ENCODE measurements around the gene CAMK2B.

Gene CAMK2B

GRCh38 chr7:44212018-44212417, 113.4 kb downstream of the CAMK2B start:
- no peaks in the 10 kb centered on the region; the same call in 1 of the 2 replicates for H4K20me1 ChIP-seq (ENCODE audit: control insufficient read depth, insufficient read depth, low read depth, low read length)
- H3K27ac ChIP-seq (ENCODE audit: low read depth, low read length): no peak overlapping the region
- no peaks in the 10 kb centered on the region for H3K9me2 ChIP-seq (replicated peaks; ENCODE audit: control insufficient read depth, low read length)

GRCh38 chr7:44211126-44211675, 114.2 kb downstream of the CAMK2B start:
- no peaks in the 10 kb centered on the region; the same call in 1 of the 2 replicates for H4K20me1 ChIP-seq (ENCODE audit: control insufficient read depth, insufficient read depth, low read depth, low read length)
- H3K27me3 ChIP-seq (ENCODE audit: control insufficient read depth, low read length): no peaks in the 10 kb centered on the region
- no peak overlapping the region for H3K27ac ChIP-seq (ENCODE audit: low read depth, low read length)
- no peak overlapping the region for H3K4me2 ChIP-seq (ENCODE audit: low read length)
- TF ChIP-seq CTCF (IDR thresholded peaks at IDR 0.05; ENCODE audit: low read depth, low read length, poor library complexity, severe bottlenecking) (no peak), EZH2phosphoT487 (IDR thresholded peaks at IDR 0.05; ENCODE audit: borderline replicate concordance, low read length) (no peak)
- no peaks in the 10 kb centered on the region; the same call in none of the 2 replicates for H3F3A ChIP-seq (ENCODE audit: control insufficient read depth, insufficient read depth)
- no peak overlapping the region for H3K4me3 ChIP-seq (ENCODE audit: low read length)
- H3K9me3 ChIP-seq (ENCODE audit: control insufficient read depth, insufficient read depth, low read length): no peaks in the 10 kb centered on the region
- H3K79me2 ChIP-seq (ENCODE audit: control insufficient read depth, low read length): no peaks in the 10 kb centered on the region
- H3K36me3 ChIP-seq (ENCODE audit: control insufficient read depth, low read length): peaks cover 69% of the 10 kb centered on the region
- H3K4me1 ChIP-seq (ENCODE audit: control insufficient read depth, low read length): peaks cover 15% of the 10 kb centered on the region
- H3K9me2 ChIP-seq (replicated peaks; ENCODE audit: control insufficient read depth, low read length): no peaks in the 10 kb centered on the region

More at GRCh38 chr7:44212018-44212417, 113.4 kb downstream of the CAMK2B start:
- Histone ChIP-seq H3K36me3 (ENCODE audit: control insufficient read depth, low read length) (peaks cover 62% of the 10 kb centered on the region), H3K27me3 (ENCODE audit: control insufficient read depth, low read length) (no peaks in the 10 kb centered on the region), H3K4me3 (ENCODE audit: low read length) (no peak overlapping the region), H3K79me2 (ENCODE audit: control insufficient read depth, low read length) (no peaks in the 10 kb centered on the region), H3K4me2 (ENCODE audit: low read length) (no peak overlapping the region), H3K9me3 (ENCODE audit: control insufficient read depth, insufficient read depth, low read length) (no peaks in the 10 kb centered on the region), H3K4me1 (ENCODE audit: control insufficient read depth, low read length) (peaks cover 15% of the 10 kb centered on the region), H3F3A (ENCODE audit: control insufficient read depth, insufficient read depth) (no peaks in the 10 kb centered on the region; the same call in none of the 2 replicates)
- no peak for TF ChIP-seq CTCF (IDR thresholded peaks at IDR 0.05; ENCODE audit: low read depth, low read length, poor library complexity, severe bottlenecking)
- no peak for TF ChIP-seq EZH2phosphoT487 (IDR thresholded peaks at IDR 0.05; ENCODE audit: borderline replicate concordance, low read length)

- no peaks in the 10 kb centered on the region for H3K9me3 ChIP-seq (ENCODE audit: control insufficient read depth, insufficient read depth, low read length)
- no peaks in the 10 kb centered on the region for H3K79me2 ChIP-seq (ENCODE audit: control insufficient read depth, low read length)
- no peaks in the 10 kb centered on the region for H3K27me3 ChIP-seq (ENCODE audit: control insufficient read depth, low read length)
- no peaks in the 10 kb centered on the region; the same call in 1 of the 2 replicates for H4K20me1 ChIP-seq (ENCODE audit: control insufficient read depth, insufficient read depth, low read depth, low read length)
- no peak overlapping the region for H3K4me3 ChIP-seq (ENCODE audit: low read length)
- TF ChIP-seq CTCF (IDR thresholded peaks at IDR 0.05; ENCODE audit: low read depth, low read length, poor library complexity, severe bottlenecking) (no peak), EZH2phosphoT487 (IDR thresholded peaks at IDR 0.05; ENCODE audit: borderline replicate concordance, low read length) (no peak)
- no peak overlapping the region for H3K27ac ChIP-seq (ENCODE audit: low read depth, low read length)
- no peaks in the 10 kb centered on the region for H3K9me2 ChIP-seq (replicated peaks; ENCODE audit: control insufficient read depth, low read length)
- H3K4me1 ChIP-seq (ENCODE audit: control insufficient read depth, low read length): peaks cover 15% of the 10 kb centered on the region
- H3K4me2 ChIP-seq (ENCODE audit: low read length): no peak overlapping the region
- H3F3A ChIP-seq (ENCODE audit: control insufficient read depth, insufficient read depth): no peaks in the 10 kb centered on the region; the same call in none of the 2 replicates
- peaks cover 80% of the 10 kb centered on the region for H3K36me3 ChIP-seq (ENCODE audit: control insufficient read depth, low read length)
These were observed 115.3 kb downstream of the CAMK2B start for GRCh38 chr7:44210107-44210506.
